ENCODE data around the gene MGLL. TPM values are rescaled to one million over a fixed set of nuclear protein-coding genes. Genes with fewer than 3 reads are reported as not detected.

Gene MGLL
- total RNA-seq, 1 donor from 2014 or later, result 27.3 TPM

GRCh38 chr3:127834771-127835170 lies 12.5 kb upstream of the MGLL start:
- DNase-seq (ENCODE audit: low read depth), result no peak
- Mint-ChIP-seq H3K27me3 (ENCODE audit: low read depth, unreplicated experiment) (no peaks in the 10 kb centered on the region), H3K27ac (ENCODE audit: unreplicated experiment) (no peak overlapping the region), H3K36me3 (ENCODE audit: low read depth, unreplicated experiment) (no peaks in the 10 kb centered on the region), H3K4me1 (ENCODE audit: low read depth, unreplicated experiment) (peaks cover 2% of the 10 kb centered on the region), H3K9me3 (ENCODE audit: unreplicated experiment) (peaks cover 11% of the 10 kb centered on the region), H3K4me3 (ENCODE audit: unreplicated experiment) (no peak overlapping the region)
- no peak overlapping the region for H2AFZ ChIP-seq (ENCODE audit: low read depth, low read length)
- no peaks in the 10 kb centered on the region for H3K9me3 ChIP-seq (ENCODE audit: insufficient read depth, low read depth, low read length)
- H4K20me1 ChIP-seq (ENCODE audit: insufficient read depth, low read length), result no peaks in the 10 kb centered on the region
- no peak for FAIRE-seq
- H3K4me1 ChIP-seq (ENCODE audit: insufficient read depth, low read length), result no peaks in the 10 kb centered on the region
- no peak overlapping the region for H3K4me3 ChIP-seq (ENCODE audit: insufficient read depth, low read depth, low read length)
- no peak overlapping the region for H3K27ac ChIP-seq (ENCODE audit: low read depth, low read length)
- H3K4me2 ChIP-seq (ENCODE audit: low read length), result no peak overlapping the region
- no peak for TF ChIP-seq CTCF (IDR thresholded peaks at IDR 0.05; ENCODE audit: insufficient read depth, low read depth, low read length)
- no peak for TF ChIP-seq EZH2 (IDR thresholded peaks at IDR 0.05; ENCODE audit: insufficient read depth, low read length)
- no peaks in the 10 kb centered on the region for H3K27me3 ChIP-seq (ENCODE audit: insufficient read depth, low read length)
- no peaks in the 10 kb centered on the region for H3K79me2 ChIP-seq (ENCODE audit: insufficient read depth, low read length)
- H3K9ac ChIP-seq (ENCODE audit: low read length), result no peak overlapping the region
- H3K36me3 ChIP-seq (ENCODE audit: insufficient read depth, low read length), result no peaks in the 10 kb centered on the region

- H3K4me1 Mint-ChIP-seq (ENCODE audit: low read depth, unreplicated experiment), result peaks cover 2% of the 10 kb centered on the region
- DNase-seq (ENCODE audit: low read depth), result no peak
- H3K27ac Mint-ChIP-seq (ENCODE audit: unreplicated experiment), result no peak overlapping the region
Measured at GRCh38 chr3:127833281-127834032, 11.1 kb upstream of the MGLL start.

More at GRCh38 chr3:127833281-127834032, 11.1 kb upstream of the MGLL start:
- no peak for FAIRE-seq
- Histone ChIP-seq H3K27me3 (ENCODE audit: insufficient read depth, low read length) (no peaks in the 10 kb centered on the region), H3K9ac (ENCODE audit: low read length) (no peak overlapping the region), H3K4me2 (ENCODE audit: low read length) (no peak overlapping the region), H3K79me2 (ENCODE audit: insufficient read depth, low read length) (no peaks in the 10 kb centered on the region), H3K36me3 (ENCODE audit: insufficient read depth, low read length) (no peaks in the 10 kb centered on the region), H3K4me1 (ENCODE audit: insufficient read depth, low read length) (no peaks in the 10 kb centered on the region), H3K9me3 (ENCODE audit: insufficient read depth, low read depth, low read length) (no peaks in the 10 kb centered on the region), H3K27ac (ENCODE audit: low read depth, low read length) (no peak overlapping the region), H4K20me1 (ENCODE audit: insufficient read depth, low read length) (no peaks in the 10 kb centered on the region), H2AFZ (ENCODE audit: low read depth, low read length) (no peak overlapping the region), H3K4me3 (ENCODE audit: insufficient read depth, low read depth, low read length) (no peak overlapping the region)
- peaks cover 13% of the 10 kb centered on the region for H3K9me3 Mint-ChIP-seq (ENCODE audit: unreplicated experiment)
- TF ChIP-seq CTCF (IDR thresholded peaks at IDR 0.05; ENCODE audit: insufficient read depth, low read depth, low read length) (no peak), EZH2 (IDR thresholded peaks at IDR 0.05; ENCODE audit: insufficient read depth, low read length) (no peak)
- H3K36me3 Mint-ChIP-seq (ENCODE audit: low read depth, unreplicated experiment), result no peaks in the 10 kb centered on the region
- no peaks in the 10 kb centered on the region for H3K27me3 Mint-ChIP-seq (ENCODE audit: low read depth, unreplicated experiment)
- H3K4me3 Mint-ChIP-seq (ENCODE audit: unreplicated experiment), result no peak overlapping the region
